HG02840 (cell line): Measurements from ENCODE around the gene TTC23.
A peak's percentile ranks its signal among the peaks of the same experiment; 100 is the strongest.

Experiments used
- ATAC-seq: cut with Tn5 transposase; IDR thresholded peaks from one replicate; pipeline ENCODE4 v1.9.1; 2021; ENCODE audit warnings: mild to moderate bottlenecking, moderate library complexity, moderate number of reproducible peaks; ENCODE audit not compliant: unreplicated experiment, low FRiP score

Gene TTC23

DNA sequence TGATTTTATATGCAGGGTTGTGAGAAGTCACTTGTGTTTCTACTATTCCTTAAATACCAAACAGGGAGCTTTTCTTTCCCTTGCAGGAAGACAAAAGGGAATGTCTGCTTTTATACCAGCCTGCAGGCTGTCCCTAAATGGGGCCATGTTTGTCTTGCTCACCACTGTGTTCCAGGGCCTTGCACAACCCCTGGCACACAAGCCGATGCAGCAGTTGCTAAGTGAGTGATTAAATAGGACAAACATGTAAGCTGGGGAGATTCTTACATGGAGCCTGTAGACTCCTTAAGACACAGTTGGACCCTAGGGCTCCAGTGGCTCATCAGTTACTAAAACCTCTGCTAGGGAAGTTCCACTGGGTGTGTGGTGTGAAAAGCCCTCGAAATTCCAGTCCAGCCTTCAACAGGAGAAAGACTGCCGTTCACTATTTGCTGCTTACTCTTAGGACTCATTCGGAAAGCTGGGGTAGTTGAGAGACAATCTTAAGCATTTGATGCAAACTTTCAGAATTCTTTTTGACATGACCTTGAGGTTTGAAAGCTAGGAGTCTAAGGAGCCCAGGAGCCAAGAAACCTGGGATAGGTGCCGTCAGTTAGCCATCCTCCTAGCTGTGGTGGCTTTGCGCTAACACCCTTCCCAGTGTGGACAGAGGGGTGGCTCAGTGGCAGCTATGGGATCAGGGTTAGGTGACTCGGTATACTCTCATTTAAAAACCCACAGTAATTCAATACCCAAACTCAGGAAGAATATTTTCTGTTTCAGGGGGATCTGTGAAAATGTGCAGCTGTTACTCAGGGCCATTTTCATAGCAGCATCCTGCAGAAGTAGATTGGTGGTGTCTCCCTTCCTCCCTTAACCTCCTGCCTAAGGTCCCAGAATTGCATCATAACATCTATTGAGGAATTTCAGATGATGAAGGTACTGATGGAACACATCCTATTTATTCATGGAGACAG lies 105.4 kb downstream of the TTC23 start:
- no peak for ATAC-seq

DNA sequence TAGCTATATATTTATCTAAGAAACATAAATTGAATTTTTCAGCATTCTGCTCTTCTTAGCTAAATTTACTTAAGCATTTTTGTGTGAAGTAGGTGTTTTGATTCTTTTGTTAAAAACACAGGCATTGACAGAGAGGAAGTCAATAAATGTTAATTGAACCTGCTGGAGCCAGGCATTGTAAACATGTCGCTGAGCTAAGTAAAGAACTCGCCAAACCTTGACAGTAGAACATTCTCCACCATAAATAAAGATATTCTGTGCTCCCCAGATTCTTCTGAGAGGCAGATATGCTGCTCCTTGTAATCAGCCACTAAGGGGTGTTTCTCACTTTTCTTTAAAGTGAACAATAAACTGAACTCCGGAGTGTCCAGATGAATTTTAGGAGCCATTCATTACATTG lies 106.1 kb downstream of the TTC23 start:
- ATAC-seq: no peak

- no peak for ATAC-seq
Measured at GRCh38 chr15:99142562-99142961, 106.8 kb downstream of the TTC23 start.

GRCh38 chr15:99141943-99142342 lies 107.4 kb downstream of the TTC23 start:
- no peak for ATAC-seq

- no peak for ATAC-seq
Measured at GRCh38 chr15:99140590-99140989, 108.8 kb downstream of the TTC23 start.

- no peak for ATAC-seq
Measured at GRCh38 chr15:99139276-99139675, 110.1 kb downstream of the TTC23 start.

- no peak for ATAC-seq
Measured at GRCh38 chr15:99138491-99138982, 110.8 kb downstream of the TTC23 start.

- ATAC-seq: no peak
Measured at GRCh38 chr15:99137877-99138276, 111.5 kb downstream of the TTC23 start.

DNA sequence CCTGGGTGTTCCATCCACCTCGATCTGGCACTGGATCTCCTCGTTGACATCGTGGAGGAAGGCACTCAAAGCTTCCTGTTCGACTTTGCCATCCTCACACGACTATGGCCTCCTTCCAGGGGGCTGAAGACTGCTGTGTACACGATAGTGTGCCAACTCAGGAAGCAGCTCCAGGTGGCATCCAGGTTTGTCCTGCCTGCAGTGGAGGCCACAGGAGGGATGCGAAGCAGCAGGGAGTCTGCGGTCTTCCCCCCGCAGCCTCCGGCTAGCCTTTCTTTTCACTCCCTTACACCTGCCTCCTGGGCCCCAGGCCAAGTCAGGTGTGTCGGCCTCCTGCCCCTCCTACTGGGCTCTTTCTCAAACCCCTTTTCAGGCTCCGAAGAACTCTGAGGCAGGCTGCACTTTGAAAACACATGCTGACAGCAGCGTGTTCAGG lies 112.3 kb downstream of the TTC23 start:
- ATAC-seq: no peak

GRCh38 chr15:99135194-99135593 lies 114.2 kb downstream of the TTC23 start:
- peak; percentile 52 for ATAC-seq

- ATAC-seq: no peak
Measured at GRCh38 chr15:99134317-99134821, 115.0 kb downstream of the TTC23 start.

GRCh38 chr15:99132634-99133287 lies 116.6 kb downstream of the TTC23 start:
- ATAC-seq: no peak

DNA sequence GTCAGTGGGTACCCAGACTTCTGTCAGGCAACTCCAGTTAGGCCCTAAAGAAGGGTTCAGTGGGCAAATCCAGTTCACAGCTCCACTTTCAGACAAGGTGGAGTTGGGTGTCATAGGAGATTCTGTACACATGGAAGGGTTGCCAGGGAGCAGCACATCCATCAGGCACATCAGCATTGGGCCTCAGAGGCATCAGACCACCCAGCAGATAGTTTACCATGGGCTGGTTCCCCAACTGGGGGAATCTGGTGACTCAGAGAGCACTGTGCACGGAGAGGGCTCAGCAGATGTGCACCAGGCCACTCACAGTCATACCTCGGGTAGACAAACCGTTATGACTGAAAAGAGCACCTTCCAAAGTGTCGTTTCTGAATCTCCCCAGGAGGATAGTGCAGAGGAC lies 117.3 kb downstream of the TTC23 start:
- no peak for ATAC-seq

DNA sequence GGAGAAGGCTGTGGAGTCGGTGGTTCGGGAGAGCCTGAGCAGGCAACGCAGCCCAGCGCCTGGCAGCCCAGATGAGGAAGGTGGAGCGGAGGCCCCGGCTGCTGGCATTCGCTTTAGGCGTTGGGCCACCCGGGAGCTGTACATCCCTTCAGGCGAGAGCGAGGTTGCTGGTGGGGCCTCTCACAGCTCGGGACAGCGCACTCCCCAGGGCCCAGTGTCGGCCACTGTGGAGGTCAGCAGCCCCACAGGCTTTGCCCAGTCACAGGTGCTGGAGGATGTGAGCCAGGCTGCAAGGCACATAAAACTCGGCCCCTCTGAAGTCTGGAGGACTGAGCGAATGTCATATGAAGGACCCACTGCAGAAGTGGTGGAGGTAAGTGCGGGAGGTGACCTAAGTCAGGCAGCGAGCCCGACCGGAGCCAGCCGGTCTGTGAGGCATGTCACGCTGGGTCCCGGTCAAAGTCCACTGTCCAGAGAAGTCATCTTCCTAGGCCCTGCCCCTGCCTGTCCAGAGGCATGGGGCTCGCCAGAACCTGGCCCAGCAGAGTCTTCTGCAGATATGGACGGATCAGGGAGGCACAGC lies 117.8 kb downstream of the TTC23 start:
- ATAC-seq: no peak

GRCh38 chr15:99130765-99131440 lies 118.5 kb downstream of the TTC23 start:
- ATAC-seq: no peak

GRCh38 chr15:99130314-99130713 lies 119.1 kb downstream of the TTC23 start:
- no peak for ATAC-seq

- no peak for ATAC-seq
Measured at GRCh38 chr15:99129644-99130043, 119.7 kb downstream of the TTC23 start.

GRCh38 chr15:99128411-99128810 lies 121.0 kb downstream of the TTC23 start:
- no peak for ATAC-seq

- ATAC-seq: no peak
Measured at GRCh38 chr15:99127773-99128172, 121.6 kb downstream of the TTC23 start.

- ATAC-seq: no peak
Measured at GRCh38 chr15:99126930-99127329, 122.5 kb downstream of the TTC23 start.
